ENCODE results near the gene PCDHA10. TPM values are rescaled to one million over a fixed set of nuclear protein-coding genes. Genes with fewer than 3 reads are reported as not detected.
"Not testable (repeated sequence)": the region's sequence is repeated elsewhere in the genome, so short reads cannot be mapped to it uniquely, and the experiment has no call there.

The PCDHA10 gene
- polyA plus RNA-seq, 1 donor (not counting 4 experiments of a cell fraction or from before 2014, with no cell fraction given) = 0.03 TPM

DNA sequence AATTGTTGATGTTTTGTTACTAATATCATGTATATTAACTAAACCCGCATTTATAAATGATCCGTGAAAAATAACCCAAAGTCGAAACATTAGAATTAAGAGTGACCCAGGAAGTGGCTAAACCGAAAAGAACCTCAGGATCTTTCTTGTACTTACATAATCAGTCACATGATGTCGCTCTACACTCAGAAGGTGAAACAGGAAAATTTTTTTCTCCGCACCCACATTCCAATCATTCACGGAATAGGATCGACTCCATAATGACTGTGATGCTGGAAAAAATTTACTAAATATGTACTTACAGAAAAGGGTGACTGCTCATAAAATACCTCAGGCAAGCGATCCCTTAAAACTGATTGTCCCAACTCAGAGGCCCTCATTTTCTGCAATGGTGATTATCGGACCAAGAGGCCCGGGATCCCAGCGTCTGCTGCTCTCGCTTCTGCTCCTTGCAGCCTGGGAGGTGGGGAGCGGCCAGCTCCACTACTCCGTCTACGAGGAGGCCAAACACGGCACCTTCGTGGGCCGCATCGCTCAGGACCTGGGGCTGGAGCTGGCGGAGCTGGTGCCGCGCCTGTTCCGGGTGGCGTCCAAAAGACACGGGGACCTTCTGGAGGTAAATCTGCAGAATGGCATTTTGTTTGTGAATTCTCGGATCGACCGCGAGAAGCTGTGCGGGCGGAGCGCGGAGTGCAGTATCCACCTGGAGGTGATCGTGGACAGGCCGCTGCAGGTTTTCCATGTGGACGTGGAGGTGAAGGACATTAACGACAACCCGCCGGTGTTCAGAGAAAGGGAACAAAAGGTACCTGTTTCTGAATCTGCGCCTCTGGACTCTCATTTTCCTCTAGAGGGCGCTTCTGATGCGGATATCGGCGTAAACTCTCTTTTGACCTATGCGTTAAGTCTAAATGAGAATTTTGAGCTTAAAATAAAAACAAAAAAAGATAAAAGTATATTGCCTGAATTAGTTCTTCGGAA lies 19.7 kb downstream of the PCDHA10 start, which contains the start of gene PCDHA12:
TSS of gene PCDHA12 (plus strand) at position 224 of the 981 bp plus-strand sequence. CDS start at position 389, 165 bp downstream.
- no peak for DNase-seq (ENCODE audit: low read depth, low spot score)
- Histone ChIP-seq H3K27ac (ENCODE audit: control insufficient read depth, insufficient read depth, low read length) (no peak within 1 kb of the TSS), H3K4me2 (ENCODE audit: control insufficient read depth, extremely low read depth, insufficient read depth, low read depth, low read length) (no peak within 1 kb of the TSS), H2AFZ (ENCODE audit: control insufficient read depth, low read length) (no peak within 1 kb of the TSS), H4K20me1 (ENCODE audit: control insufficient read depth, extremely low read depth, insufficient read depth, low read length) (no peaks in the 10 kb centered on the region), H3K27me3 (ENCODE audit: control insufficient read depth, extremely low read depth, insufficient read depth, low read length) (no peaks in the 10 kb centered on the region), H3K4me1 (ENCODE audit: control insufficient read depth, extremely low read depth, insufficient read depth, low read length) (no peaks in the 10 kb centered on the region), H3K36me3 (ENCODE audit: control insufficient read depth in 2 of 2, extremely low read depth in 1 of 2, insufficient read depth in 2 of 2, low read length in 2 of 2) (no peaks in the 10 kb centered on the region), H3K4me3 (ENCODE audit: control insufficient read depth in 2 of 3, extremely low read depth in 1 of 3, insufficient read depth in 2 of 3, low read depth in 1 of 3, low read length in 3 of 3) (peak within 1 kb of the TSS in 1 of 3 experiments; percentile 13), H3K9me1 (ENCODE audit: control insufficient read depth, extremely low read depth, insufficient read depth, low read length) (no peaks in the 10 kb centered on the region), H3K9me3 (ENCODE audit: control insufficient read depth, low read depth, low read length) (peaks cover 19% of the 10 kb centered on the region), H3K79me2 (ENCODE audit: control insufficient read depth, insufficient read depth, low read length) (no peaks in the 10 kb centered on the region), H3K9ac (ENCODE audit: control insufficient read depth, extremely low read depth, insufficient read depth, low read length) (no peak within 1 kb of the TSS)
- FAIRE-seq = no peak
- TF ChIP-seq, protein P1, sequence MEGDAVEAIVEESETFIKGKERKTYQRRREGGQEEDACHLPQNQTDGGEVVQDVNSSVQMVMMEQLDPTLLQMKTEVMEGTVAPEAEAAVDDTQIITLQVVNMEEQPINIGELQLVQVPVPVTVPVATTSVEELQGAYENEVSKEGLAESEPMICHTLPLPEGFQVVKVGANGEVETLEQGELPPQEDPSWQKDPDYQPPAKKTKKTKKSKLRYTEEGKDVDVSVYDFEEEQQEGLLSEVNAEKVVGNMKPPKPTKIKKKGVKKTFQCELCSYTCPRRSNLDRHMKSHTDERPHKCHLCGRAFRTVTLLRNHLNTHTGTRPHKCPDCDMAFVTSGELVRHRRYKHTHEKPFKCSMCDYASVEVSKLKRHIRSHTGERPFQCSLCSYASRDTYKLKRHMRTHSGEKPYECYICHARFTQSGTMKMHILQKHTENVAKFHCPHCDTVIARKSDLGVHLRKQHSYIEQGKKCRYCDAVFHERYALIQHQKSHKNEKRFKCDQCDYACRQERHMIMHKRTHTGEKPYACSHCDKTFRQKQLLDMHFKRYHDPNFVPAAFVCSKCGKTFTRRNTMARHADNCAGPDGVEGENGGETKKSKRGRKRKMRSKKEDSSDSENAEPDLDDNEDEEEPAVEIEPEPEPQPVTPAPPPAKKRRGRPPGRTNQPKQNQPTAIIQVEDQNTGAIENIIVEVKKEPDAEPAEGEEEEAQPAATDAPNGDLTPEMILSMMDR (optimal IDR thresholded peaks at IDR 0.05 in 1 of 3, IDR thresholded peaks at IDR 0.05 in 1 of 3, conservative IDR thresholded peaks at IDR 0.05 in 1 of 3; ENCODE audit: extremely low read depth in 1 of 3, insufficient read depth in 2 of 3, low read length in 3 of 3) = no peak
- no peak for TF ChIP-seq EZH2 (IDR thresholded peaks at IDR 0.05; ENCODE audit: low read length)
- dilution Hi-C loops (cut with MboI; ENCODE audit: extremely low pct_ligation_motif_present, low sequenced_read_pairs) = no loop called here

DNA sequence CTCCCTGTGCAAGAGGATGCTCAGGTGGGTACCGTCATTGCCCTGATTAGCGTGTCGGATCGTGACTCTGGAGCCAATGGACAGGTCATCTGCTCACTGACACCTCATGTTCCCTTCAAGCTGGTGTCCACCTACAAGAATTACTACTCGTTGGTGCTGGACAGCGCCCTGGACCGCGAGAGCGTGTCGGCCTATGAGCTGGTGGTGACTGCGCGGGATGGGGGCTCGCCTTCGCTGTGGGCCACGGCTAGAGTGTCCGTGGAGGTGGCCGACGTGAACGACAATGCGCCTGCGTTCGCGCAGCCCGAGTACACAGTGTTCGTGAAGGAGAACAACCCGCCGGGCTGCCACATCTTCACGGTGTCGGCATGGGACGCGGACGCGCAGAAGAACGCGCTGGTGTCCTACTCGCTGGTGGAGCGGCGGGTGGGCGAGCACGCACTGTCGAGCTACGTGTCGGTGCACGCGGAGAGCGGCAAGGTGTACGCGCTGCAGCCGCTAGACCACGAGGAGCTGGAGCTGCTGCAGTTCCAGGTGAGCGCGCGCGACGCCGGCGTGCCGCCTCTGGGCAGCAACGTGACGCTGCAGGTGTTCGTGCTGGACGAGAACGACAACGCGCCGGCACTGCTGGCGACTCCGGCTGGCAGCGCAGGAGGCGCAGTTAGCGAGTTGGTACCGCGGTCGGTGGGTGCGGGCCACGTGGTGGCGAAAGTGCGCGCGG lies 21.0 kb downstream of the PCDHA10 start:
- DNase-seq (ENCODE audit: low read depth, low spot score); H3K79me2 ChIP-seq (ENCODE audit: control insufficient read depth, insufficient read depth, low read length); H3K9me1 ChIP-seq (ENCODE audit: control insufficient read depth, extremely low read depth, insufficient read depth, low read length); H3K4me3 ChIP-seq (ENCODE audit: control insufficient read depth in 2 of 3, extremely low read depth in 1 of 3, insufficient read depth in 2 of 3, low read depth in 1 of 3, low read length in 3 of 3); H3K4me1 ChIP-seq (ENCODE audit: control insufficient read depth, extremely low read depth, insufficient read depth, low read length); dilution Hi-C loops (cut with MboI; ENCODE audit: extremely low pct_ligation_motif_present, low sequenced_read_pairs); H3K9ac ChIP-seq (ENCODE audit: control insufficient read depth, extremely low read depth, insufficient read depth, low read length); H2AFZ ChIP-seq (ENCODE audit: control insufficient read depth, low read length); FAIRE-seq; H3K27ac ChIP-seq (ENCODE audit: control insufficient read depth, insufficient read depth, low read length); H3K36me3 ChIP-seq (ENCODE audit: control insufficient read depth in 2 of 2, extremely low read depth in 1 of 2, insufficient read depth in 2 of 2, low read length in 2 of 2); H3K4me2 ChIP-seq (ENCODE audit: control insufficient read depth, extremely low read depth, insufficient read depth, low read depth, low read length); H4K20me1 ChIP-seq (ENCODE audit: control insufficient read depth, extremely low read depth, insufficient read depth, low read length); H3K27me3 ChIP-seq (ENCODE audit: control insufficient read depth, extremely low read depth, insufficient read depth, low read length): not testable (repeated sequence)
- H3K9me3 ChIP-seq (ENCODE audit: control insufficient read depth, low read depth, low read length) = peaks cover 11% of the 10 kb centered on the region

Measured in keratinocyte (primary cell).